GM21515 (cell line): Measurements from ENCODE around the gene DBNL.

Experiments
- ATAC-seq: cut with Tn5 transposase; IDR thresholded peaks from one replicate; pipeline ENCODE4 v1.9.1; 2021; ENCODE audit not compliant: unreplicated experiment

DBNL gene

DNA sequence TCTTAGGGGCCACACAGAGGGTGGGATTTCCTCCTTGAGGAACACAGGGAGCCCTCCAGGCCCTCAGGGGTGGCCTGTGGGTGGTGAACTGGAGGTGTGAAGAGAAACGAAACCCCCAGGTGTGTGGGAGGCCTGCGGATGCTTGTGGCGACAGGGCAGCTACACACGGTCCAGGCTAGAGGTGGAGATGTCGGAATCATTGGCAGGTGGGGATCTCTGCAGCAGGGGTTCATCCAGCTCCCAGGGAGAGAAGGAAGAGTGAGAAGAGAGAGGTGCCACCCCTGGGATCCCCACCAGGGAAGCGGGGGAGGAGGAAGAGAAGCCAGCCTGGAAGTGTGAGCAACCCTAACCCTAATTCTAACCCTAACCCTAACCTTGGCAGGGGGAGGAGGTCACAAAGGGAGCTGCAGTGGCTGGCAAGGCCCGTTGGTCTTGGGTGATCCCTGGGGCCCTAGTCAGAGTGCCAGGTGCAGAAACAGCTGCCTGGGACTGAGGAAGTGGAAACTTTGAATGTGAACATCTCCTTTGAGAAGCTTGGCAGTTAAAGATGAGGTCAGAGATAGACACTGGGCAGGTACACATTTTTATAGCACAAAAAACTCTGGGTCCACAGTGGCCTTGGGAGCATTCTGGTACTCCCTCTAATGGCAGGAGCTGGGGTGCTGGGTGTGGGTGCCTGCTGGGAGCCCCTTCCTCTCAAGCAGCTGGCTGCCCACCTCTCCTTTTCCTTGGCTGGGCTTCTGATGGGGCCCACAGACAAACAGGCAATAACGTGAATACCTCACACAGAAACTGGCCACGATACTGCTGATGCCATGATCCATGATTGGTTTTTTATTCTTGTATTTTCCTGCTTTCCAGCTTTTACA is 52.8 kb downstream of the DBNL start:
- no peak for ATAC-seq

DNA sequence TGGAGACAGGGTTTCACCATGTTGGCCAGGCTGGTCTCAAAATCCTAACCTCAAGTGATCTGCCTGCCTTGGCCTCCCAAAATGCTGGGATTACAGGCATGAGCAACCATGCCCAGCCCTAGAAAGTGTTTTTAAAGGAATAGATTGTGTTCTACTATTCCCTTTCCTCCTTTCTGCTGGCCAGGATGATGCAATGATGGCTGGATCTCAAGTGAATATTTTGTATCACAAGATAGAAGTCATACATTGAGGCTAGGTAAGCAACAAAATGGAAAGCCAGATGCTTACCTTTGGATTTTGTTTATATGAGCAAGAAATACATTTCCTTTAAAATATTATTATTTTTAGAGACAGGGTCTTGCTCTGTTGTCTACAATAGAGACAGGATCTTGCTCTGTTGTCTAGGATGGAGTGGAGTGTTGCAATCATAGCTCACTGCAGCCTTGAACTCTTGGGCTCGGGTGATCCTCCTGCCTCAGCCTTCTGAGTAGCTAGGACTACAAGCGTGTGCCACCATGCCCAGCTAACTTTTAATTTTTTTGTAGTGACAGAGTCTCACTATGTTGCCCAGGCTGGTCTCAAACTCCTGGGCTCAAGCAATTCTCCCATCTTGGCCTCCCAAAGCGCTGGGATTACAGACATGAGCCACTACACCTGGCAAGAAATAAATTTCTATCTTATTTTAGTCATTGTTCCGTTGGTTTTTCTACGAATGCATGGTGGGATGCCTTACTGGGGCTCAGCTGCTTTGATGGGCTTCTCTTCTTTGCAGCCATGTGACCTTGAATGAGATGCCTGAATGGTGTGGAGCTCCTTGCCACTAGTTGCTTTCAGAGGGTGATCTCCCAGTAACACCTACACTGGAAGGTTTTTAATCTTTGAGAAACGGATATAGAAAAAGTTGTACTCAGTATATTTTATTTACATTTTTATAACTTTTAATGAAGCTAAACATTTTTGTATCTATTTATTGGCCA is 53.9 kb downstream of the DBNL start:
- ATAC-seq, result no peak

DNA sequence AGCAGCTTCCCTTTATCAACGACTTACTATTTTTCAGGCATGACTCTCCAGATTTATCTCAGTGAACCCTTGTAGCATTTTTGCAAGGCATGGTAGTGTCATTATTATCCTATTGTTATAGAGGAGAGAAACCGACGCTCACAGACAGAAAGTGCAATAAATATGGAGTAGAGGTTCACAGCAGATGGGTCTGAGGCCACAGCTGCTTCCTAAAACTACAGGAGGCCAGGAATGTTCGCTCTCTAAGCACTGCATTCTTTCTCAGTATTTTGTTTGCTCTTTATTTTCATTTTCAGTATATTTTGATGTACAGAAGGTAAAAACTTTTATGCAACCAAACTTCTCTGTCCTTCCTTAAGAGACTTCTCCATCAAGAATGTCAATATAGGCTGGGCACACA is 55.2 kb downstream of the DBNL start:
- no peak for ATAC-seq

DNA sequence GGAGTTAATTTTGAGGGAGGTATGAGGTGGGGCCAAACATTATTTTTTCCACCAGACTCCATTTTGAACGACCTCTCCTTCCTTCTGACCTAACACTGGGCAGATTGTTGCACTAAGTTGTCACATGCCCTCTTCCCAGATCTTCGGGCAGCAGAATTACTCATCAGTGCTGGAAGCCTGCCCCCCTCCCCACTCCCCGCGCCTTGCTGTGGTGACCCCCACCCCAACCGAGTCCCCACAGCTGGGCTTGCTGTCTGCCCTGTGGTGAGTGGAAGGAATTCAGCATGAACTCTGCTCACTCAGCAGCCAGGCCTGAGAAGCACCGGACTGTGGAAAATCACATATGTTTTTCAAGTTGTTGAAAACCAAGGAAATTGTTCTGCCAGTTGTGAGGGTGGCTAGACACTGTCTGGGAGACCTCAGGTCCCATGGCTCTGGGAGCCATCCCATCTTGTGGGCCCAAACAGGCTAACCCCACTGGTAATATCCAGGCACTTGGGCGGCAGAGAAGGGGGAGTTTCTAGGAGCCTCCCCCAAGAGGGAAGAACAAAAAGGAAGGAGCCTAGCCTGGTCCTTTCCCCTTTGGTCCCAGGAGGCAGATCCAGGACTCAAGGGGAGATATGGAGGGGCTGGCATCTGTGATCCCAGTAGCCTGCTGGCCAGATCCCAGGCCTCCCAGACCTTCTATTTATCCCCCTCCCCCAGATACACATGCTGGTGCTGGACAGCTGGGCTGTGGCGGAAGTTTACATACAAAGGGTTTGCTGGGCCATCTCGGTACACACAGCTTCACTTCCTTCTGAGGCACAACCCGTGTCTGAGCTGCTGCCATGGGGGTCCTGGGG is 56.2 kb downstream of the DBNL start:
- no peak for ATAC-seq

DNA sequence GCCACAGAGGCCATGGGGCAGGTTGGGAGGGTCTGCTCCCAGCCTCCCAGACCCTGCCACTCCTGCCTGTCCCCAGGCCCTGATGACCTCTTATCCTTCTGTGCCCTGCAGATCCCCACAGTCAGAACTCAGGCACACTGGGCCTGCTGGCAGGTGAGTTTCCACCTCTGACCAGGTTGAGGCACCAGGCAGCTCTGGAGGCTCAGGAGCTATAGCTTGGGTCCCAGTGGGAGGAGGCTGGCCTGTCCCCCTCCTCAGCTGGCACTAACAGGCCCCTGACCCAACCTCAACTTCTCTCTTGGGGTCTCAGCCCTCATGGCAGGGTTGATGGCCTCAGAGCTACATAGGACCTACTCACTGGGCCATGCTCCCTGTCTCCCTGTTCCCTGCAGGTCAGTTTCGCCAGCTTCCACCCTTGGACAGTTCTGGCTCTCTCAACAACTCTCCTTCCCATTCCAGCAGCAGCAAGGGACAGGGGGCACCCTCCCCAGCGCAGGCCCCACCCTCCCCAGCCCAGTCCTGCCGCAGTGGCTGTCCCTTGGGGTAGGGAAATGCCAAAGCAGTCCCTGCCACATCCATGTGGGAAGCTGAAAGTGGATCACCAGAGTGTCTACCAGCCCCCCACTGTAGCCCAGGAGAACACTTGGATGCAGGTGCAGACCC is 56.9 kb downstream of the DBNL start:
- no peak for ATAC-seq

DNA sequence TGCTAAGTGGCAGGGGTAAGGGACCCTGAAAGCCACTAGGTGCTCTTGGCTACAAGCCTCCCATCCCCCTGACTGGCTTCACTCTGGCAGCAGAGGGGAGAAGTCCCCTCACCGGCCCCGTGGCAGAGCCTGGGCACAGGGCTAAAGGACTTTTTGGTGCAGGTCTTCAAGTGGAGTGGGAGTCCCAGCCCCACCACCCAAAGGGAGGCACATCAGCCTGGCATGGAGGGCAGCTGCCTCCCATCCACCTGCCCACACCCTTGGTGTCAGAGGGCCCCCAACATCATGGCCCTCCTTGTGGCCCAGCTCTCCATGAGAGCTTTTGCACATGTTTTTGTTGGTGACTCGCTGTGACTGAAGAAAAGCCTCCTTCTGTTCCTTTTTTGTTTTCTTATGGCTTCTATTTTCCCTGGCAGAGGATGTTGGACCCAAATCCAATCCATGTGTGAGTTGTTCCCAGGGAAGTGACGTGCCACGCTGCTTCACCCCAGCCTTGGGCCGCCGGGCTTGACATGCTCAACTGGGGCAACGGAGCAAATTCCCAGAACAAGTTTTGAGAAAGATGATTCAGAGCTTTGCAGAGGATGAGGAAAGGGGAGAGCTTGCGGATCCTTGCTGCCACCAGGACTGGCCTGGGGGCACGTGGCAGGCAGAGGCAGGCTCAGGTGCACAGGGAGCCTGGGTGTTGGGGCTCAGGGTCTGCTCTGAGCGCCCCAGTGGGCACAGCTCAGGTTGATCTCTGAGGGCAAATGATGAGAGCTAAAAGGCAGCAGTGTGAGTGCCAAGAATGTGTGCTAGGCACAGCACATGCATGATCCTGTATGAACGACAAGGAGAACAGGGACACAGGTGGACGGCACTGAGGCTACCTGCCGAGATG is 57.7 kb downstream of the DBNL start:
- ATAC-seq, result no peak

DNA sequence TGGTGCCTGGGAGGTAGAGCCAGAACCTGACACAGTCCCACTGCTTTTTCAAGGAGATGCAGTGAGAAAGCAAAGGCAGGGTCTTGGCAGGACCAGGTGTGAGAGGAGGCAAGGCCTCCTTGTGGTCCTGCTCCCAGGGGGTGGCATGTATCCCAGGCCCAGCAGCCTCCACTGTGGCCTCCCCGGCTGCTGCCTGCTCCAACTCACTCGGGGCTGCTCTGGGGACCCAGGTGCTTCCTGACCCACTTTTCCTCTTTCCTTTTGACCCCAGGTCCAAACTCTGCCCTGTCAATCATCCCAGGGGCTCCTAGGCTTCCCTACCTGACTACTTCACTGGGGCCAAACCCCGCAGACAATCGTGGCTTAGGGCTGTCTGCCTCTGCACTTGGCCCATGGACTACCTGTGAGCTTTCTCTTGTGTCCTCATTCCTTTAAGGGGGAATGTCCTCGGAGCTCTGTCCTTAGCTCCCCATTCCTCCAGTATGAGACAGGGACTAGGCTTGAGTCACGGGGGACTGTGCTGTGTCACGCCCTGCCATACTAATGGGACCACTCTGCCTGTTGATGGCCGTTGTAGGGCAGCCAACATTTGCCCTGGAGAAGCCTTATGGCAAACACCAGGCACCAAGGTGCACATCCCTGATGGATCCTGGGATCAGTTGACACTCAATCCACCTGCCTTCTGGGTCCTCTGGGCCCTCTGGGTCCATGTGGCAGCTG is 58.5 kb downstream of the DBNL start:
- ATAC-seq, result no peak

DNA sequence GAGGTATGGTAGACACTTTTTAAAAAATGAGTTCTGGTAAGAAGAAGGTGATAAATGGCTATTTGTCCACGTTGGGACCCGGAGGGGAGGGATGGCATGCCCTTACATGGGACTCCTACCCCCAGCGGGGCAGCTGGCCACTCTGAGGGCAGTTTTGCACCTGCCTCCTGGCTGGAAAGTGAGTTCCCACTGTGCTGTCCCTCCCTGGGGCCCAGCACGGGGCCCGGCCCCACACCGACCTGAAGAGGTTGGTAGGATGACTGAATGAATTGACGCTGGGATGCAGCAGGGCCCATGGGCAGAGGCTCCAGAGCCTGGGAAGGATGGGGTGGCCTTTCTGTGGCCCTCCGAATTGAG is 59.0 kb downstream of the DBNL start:
- ATAC-seq, result no peak

DNA sequence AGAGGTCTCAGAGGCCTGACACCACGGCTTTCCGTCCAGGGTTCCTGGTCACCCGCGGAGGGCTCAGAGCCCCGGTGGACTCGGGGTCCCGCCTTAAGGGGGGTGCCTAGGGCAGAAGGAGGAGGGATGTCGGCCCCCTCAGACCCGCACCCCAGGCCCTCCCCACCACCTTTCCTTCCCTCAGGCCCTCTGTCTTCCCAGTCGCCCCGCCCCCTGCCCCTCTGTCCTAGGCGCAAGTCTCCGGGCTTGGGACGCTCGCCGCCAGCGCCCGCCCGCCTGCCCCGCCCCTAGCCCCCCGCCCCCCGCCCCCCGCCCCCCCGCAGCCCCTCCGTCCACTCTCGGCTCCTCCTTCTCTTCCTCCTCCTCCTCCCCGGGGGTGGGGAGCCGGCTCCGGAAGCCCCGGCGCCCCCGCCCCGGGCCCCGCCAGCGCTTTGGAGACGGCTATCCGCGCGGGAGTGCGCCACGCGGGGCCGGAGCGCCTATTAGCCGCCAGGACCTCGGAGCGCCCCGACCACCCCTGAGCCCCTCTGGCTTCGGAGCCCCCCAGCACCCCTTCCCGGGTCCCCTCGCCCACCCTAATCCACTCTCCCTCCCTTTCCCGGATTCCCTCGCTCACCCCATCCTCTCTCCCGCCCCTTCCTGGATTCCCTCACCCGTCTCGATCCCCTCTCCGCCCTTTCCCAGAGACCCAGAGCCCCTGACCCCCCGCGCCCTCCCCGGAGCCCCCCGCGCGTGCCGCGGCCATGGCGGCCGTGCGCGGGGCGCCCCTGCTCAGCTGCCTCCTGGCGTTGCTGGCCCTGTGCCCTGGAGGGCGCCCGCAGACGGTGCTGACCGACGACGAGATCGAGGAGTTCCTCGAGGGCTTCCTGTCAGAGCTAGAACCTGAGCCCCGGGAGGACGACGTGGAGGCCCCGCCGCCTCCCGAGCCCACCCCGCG is 59.7 kb downstream of the DBNL start, which contains the start of gene AEBP1:
AEBP1 (plus strand) TSS at position 423 of the 937 bp plus-strand sequence; CDS start at position 744, 321 bp downstream.
- no peak for ATAC-seq

DNA sequence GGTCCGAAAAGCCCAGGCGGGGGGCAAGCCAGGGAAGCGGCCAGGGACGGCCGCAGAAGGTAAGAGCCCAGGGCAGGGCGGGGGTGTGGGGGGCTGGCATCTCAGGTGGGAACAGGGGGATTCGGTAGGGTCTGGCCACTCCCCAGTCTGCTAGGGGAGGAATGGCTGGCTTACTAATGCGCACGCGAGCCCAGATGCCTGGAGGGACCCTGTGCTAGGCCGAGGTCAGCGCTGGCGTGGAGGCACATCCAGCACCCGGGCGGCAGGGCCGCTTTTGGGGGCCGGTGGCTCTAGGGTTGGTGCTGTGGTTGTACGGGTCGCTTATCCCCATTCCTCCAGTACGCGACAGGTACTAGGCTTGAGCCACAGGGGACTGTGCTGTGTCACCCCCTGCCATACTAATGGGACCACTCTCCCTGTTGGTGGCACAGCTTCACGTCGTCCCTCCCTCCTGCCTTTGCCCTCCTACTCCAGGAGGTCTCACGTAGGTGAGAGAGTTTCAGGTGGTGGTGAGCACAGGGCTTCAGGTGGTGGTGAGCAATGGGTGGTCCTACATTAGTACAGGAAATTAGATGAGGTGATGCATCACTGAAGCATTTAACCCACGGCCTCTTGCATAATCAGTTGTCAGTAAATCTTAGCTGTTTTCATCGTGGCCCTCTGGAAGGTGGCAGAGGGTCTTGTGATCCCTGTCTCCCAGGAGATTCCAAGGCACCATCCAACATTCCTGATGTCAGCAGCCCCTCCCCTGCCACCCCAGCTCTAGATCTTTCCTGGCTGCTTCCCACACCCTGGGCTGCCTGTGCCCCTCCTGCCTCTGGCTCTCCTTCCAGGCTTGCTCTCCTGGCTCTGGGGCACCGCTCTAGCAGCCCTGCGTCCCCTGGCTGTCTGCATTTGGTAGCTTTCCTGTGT is 60.6 kb downstream of the DBNL start:
- ATAC-seq, result no peak

DNA sequence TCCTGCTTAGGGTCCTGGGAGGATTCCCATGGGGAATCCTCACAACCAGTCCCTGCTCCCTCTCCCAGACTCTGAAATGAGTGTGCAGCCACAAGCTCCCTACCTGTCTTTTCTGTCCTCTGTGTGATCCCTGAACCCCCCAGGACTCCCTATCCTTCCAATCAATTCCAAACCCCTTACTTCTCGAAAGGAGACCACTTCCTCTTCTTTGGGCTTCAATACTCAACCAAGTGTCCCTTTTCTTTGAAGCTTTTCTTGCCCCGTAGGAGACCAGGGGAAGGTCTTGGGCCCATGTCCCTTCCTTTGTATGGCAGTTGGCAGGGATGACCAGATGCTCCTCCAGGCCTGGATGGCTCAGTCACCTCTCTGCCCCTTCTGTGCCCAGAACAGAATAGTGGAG is 61.3 kb downstream of the DBNL start:
- no peak for ATAC-seq

DNA sequence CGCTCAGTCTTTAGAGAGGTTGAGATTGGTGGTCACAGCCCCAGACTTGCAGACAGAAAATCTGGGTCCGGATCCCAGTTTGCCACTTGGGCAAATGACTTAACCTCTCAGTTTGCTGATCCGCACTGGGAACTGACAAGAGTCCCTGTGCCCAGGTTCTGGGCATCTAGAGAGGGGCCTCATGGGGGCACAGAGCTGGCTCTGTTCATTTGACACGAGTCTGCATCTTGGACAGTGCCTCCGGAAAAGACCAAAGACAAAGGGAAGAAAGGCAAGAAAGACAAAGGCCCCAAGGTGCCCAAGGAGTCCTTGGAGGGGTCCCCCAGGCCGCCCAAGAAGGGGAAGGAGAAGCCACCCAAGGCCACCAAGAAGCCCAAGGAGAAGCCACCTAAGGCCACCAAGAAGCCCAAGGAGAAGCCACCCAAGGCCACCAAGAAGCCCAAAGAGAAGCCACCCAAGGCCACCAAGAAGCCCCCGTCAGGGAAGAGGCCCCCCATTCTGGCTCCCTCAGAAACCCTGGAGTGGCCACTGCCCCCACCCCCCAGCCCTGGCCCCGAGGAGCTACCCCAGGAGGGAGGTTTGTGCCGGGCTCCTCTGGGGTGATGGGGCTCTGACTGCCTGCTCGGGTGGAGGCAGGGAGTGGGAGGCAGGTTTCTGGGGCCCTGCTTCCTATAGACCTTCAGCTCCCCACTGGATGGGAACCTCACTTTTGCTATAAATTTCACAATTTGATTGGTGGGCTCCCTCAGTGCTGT is 62.0 kb downstream of the DBNL start:
- no peak for ATAC-seq

DNA sequence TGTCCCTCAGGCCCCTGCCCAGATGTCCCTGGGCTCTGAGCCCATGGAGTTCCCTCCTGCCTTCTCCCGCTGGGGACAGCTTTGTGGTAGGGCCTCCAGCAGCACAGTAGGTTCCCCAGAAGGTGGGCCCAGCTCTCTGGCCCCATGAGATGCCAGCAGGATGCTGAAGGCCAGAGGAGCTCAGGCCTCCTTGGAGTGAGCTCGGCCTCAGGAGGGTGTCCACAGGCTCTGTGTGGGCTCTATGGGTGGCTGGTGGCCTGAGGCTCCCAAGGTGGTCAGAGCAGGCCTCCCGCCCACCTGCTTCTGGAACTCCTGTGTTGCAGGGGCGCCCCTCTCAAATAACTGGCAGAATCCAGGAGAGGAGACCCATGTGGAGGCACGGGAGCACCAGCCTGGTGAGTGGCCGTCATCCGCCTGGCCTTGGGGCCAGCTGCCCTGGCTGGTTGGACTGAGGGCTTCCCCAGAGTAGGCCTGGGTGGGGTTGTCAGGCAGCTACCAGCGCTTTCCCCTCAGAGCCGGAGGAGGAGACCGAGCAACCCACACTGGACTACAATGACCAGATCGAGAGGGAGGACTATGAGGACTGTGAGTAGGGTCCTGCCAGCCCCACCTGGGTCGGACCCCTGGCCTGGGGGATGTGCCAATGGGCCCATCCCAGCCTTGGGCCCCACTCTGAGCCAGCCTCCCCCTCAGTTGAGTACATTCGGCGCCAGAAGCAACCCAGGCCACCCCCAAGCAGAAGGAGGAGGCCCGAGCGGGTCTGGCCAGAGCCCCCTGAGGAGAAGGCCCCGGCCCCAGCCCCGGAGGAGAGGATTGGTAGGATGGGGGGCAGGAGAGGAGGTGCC is 62.8 kb downstream of the DBNL start:
- ATAC-seq, result no peak

DNA sequence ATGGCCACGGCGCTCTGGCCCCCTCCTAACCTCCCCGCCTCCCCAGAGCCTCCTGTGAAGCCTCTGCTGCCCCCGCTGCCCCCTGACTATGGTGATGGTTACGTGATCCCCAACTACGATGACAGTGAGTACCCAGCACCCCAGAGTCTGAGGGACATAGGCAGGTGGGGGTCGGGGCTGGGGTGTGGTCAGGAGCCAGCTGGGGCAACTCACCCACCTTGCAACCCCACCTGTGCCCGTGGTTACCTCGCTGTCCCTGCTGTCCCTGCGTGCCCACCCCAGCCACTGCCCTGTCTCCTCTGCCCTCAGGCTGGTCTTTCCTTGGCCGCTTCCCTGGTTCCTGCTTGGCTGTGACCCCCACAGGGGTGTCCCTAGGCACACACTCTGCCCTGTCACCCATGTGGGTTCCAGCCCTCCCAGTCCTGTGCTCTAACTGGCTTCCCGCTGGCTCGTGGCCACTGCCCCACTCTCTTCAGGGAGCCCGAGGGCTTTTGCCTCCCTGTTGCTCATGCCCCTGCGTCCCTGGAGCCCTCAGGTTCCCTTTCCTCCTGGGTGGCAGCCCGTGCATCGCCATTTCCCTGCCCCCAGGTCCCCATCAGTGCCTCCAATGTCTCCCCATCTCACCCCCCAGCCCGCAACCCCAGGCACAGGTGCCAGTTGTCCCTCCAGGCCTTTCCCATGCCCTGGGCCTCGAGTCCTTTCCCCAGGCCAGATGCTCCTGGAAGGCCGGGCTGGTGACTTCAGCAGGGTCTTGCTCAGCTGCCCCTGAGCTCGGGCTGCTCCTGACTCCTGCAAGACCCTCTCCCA is 63.7 kb downstream of the DBNL start:
- no peak for ATAC-seq
